Activated effector memory CD4-positive, alpha-beta T cell treated with anti-CD3 and anti-CD28 coated beads, Interleukin-2, amount 50 U/mL, for 16 hours (primary cell): ENCODE results near the gene PITPNM2.
A peak's percentile ranks its signal among the peaks of the same experiment; 100 is the strongest.

ENCODE experiments used
- DNase-seq: peaks from one replicate; pipeline ENCODE4 v3.0.0-alpha.2; 2020

Gene PITPNM2

DNA sequence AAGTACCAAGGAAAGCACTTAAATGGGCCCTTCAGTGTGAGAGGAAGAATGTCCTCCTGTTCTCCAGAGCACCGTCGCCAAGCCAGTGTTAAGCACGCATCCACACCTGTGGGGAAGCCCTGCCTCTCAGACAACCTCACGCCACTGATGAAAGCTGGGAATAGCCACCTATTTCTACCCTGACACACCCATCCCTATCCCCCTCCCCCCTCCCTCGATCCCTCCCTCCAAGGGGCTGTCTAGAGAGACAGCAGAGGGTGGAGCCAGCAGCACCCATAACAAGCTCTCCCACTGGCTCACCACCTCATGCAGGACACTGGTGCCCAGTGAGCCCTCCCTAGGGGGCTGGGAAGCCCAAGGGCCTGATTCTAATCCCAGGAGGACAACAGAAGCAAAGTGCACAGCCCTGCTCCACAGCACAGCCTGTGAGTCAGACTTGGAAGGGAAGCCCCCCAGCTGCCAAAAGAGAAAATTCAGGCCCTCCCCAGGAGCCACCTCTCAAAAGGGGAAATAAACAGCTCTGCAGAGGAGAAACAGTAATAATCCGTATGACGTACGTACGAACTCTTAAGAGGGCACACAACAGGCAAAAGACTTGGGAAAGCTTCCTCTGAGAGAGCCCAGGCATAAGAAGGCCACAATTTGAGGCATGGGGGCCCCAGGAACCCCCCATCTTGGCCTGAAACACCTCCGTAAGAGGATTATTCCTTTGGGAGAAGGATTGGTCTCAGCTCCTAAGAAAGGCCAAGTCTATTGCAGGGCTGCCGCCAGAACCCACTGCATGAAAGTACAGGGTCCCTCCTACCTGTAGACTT is 7.8 kb downstream of the PITPNM2 start:
- DNase-seq: no peak

DNA sequence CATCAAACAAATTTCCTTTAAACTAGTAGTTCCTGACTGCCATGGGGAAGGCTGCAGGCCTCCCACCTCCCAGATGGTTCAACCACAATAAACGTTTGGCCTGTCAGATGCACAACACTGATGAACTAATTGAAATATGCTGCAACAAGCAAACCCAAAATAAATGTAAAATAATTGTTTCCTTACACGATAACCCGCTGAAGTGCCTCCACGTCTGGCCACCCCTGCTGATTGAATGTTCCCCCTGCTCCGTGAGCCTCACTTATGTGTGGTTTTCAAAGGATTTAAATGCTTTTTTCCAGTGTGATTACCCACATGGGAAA is 8.4 kb downstream of the PITPNM2 start:
- DNase-seq: no peak

DNA sequence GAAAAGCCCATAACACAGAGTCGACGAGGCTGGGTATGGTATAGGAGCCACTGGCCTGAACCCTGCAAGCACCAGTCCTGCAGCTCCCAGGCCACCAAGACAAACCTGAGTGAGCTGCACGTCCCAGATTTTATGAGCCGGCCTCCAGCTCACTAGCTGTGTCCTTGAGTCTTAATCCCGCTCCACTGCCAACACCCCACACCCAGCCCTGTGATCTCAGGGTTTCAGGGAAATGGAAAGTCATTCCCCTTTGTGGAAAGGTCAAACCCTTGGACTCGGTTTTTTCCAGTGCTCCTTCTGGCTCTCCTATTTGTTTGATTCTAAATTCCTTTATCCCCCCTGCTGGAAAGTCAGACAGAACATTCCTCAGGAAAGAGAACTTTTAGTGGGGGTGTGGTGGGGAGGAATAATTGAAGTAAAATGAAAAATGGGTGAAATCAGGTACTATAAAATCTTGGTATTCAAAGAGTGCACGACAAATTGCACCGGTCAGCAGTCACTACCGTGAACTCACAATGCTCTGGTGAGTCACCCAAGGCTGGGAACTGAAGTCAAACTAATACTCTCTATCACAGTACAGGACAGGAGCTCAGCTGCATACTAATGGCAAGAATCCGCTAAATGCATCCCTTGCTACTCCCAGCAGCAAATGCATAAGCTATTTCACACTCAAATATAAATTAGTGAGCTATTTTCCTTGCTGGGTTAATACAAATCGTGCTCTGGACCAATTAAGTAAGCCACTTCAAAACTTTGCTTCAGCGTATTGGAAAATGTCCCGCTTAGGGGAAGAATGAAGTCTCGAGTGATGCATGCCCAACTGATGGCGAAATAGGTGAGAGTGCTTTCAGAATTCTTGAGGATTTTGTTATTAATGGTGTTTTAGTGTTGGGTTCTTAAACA is 9.0 kb downstream of the PITPNM2 start:
- no peak for DNase-seq

DNA sequence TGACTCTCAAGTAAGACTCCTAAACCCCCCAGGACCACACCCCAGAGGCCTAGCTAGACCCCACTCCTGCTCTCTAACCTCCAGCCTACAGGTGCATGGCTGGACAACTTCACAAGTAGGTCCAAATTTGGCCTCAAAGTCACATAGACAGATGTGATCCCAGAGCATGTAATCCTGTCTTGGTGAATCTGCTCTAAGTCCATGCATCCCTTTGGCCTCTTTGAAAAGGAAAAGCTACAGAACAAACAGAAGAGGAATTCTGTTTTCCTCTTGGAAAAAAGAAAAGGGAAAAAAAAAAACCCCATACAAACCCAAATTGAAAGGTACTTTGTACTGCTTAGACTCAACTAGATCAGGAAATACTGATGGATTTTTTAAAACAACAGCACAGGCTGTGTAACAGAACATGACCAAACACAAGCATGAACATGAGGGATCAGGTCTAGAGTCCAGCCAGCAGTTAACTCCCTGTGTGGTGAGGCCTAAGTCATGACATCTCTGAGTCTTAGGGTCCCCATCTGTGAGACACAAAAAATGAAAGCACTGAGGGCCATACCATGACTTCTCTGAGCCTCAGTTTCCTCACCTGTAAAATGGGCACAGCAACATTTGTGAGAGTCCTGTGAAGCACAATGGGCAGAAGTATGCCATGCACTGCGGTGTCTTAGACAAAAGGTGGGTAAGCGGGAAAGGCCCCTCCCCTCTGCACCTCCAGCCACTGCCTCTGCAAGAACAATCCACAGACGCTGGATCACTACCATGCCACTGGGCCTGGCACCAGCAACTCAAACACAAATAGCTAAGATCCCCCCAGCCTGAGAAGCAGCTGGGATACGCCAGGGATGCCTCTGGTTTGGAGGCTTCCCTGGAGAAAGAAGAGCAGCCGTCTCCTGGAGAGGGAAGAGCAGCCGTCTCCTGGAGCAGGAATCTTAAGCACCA is 9.9 kb downstream of the PITPNM2 start:
- DNase-seq: no peak

DNA sequence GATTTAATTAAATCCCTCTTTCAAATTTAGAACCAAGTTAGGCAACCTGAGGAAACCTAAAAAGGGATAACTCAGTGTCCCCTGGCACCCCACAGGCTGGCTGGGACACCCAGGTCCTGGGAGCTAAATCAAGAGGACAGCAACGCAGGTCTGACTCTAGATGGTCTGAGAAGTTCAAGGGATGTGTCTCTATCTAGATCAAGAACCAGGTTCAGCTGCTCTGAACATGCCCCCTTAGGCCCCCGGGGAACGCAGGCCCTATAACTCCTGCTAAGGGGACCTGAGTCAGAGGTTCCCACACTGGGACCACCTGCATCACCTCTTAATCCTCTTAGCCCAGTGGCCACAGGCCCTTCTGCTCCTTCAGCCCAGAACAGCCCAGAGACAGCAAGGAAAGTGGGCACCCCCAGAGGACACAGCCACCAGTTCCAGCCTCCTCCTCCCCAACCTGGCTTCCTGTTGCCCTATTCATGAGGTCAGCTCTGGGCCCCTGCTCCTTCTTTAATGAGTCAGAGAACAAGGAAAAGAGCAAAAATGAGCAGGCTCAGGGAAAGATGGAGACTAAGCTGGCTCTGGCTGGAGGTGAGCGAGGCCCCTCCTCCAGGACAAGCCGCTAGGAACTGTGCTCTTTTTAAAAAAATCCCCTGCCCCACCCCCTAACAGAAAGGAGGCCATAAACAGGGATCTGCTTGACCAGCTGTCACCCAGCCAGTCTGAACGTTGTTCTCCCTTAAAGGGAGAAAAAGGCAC is 10.8 kb downstream of the PITPNM2 start:
- DNase-seq: no peak

DNA sequence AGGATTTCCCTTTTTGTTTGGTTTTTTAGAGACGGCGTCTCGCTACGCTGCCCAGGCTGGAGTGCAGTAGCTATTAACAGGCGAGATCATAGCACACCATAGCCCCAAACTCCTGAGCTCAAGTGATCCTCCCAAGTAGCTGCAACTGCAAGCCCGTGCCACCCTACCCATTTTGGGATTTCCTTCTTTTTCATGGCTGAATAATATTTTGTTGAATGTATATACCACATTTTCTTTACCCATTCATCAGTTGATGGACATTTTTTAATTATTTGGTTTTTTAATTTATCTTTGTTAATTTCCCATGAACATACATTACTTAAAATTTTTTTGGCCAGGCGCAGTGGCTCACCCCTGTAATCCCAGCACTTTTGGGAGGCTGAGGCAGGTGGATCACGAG is 15.2 kb downstream of the PITPNM2 start:
- no peak for DNase-seq

DNA sequence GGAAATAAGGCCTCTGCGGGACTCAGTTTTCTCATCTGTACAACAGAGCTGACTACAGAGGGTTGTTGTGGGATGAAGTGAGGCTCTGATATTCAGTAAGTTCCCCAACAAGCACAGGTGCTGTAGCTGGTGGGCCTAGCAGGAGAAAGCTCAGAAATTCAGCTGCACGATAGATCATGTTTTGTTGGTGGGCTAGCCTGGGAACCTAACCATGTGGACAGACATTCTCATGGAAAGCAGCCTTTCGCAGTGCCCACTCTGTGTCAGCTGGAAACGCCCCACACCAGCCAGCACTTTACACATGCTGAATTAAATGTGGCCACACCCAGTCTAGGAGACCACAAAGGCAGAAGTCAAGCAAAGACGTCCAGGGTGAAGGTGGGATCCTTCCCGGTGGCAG is 16.1 kb downstream of the PITPNM2 start:
- DNase-seq: no peak

DNA sequence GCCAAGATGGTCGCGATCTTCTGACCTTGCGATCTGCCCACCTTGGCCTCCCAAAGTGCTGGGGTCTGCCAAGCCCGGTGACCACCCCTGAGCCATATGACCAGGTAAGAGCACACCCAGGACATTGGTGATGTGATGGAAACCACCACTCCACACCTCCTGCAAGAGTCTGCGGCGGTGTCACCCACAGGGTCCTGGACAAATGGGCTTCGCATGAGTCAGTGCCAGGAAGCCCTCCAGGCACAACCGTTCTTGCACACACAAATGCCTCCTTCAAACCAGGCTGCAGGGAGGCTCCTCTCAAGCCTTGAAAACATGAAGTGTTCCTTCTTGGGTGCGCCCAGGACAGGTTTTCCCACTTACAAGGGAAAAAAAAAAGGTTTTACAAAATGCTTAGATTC is 16.6 kb downstream of the PITPNM2 start:
- DNase-seq: no peak

DNA sequence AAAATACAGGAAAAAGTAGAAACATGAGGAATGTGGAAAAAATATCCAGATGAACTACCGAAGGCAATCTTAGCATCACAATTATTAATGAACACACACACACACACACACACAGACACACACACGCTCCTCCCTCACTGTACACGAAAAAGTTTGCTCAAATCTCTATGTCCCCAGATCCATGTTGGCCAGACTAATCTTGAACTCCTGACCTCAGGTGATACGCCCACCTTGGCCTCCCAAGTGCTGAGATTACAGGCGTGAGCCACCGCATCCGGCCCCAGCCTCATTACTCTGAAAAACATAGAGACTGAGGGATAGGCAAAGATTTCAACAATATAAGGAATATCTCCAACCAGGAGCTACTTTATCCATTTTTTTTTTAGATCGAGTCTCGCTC is 17.2 kb downstream of the PITPNM2 start:
- DNase-seq: no peak

DNA sequence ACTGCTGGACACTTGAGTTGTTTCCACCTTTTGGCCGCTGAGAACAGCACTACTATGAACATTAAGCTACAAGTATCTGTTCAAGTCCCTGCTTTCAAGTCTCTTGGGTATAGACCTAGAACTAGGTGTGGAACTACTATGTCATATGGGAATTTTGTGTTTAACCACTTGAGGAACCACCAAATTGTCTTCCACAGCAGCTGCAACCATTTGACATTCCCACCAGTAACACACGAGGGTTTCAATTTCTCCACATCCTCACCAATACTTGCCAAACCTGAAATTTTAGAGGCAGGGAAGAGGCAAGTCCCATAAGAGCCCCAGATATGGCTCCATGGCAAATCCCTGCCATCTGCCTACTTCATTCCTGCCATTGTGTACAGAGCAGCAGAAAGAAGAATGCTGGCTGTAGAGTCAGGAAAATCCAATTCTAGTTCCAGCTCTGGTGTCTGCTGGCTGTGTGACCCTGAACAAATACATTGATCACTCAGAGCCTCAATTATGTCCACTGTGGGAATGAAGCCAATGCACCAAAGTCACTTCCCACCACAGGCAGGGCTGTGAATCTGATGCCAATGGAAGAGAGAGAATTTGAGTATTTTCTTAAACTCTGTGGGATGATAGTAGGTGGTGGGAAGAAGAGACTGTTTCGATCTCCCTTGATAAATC is 17.8 kb downstream of the PITPNM2 start:
- no peak for DNase-seq

DNA sequence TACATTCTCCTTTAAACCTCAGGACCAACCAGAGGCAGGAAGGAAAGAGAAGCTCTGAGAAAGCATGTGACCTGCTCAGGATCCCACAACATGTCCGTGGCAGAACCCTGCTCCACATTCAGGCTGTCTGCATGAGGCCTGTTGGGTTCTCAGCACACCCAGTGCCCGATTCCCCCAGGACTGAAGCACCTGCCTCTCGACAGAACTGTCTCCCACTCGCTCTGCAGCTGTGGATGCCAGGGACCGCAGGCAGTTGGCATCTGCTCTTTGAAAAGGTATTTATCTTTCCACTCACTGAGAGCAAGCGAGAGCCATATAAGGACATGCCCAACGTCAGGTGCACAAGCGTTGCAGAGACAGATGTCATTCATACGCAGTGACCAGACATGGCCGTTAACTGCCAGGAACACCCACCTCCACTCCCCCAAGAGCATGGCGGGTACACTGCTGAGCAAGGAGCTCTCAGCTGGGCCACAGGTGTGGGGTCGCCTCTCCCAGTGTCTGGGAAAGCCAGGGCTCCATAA is 18.9 kb downstream of the PITPNM2 start:
- DNase-seq: peak; percentile 74

DNA sequence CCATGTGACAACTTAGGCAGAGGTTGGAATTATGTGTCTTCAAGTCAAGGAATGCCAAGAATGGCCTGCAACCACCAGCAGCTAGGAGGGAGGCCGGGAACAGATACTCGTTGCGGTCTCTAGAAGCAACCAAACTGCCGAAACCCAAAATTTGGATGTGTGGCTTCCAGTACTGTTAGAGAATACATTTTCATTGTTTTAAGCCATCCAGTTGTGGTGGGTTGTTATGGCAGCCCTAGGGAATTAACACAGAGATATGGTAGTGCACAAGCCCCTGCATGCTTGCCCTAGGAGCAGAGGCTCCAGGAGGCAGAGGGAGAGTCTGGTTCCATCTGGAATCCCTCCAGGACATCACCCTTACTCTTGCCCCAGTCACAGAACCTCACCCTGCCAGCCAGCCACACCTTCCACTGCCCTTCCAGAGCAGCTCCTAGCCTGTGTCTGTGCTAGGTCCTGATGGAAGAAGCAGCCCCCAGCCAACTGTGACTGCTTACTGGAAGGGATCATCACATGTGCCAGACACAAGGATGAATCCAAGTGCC is 19.5 kb downstream of the PITPNM2 start:
- DNase-seq: no peak

DNA sequence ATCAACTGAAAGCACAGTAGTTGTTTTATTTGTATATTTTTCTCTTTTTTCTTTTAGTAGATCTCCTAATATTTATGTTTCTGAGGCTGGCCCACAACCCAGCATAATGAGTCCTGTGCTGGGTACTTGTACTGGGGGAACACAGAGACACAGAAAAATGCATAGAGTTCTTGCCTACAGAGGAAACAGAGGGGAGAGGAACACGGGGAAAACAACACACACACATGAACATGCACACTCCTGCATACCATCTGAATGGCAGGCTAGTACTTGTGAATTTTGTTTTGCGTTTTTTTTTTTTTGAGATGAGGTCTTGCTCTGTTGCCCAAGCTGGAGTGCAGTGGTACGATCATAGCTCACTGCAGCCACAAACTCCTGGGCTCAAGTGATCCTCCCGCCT is 21.3 kb downstream of the PITPNM2 start:
- DNase-seq: no peak

DNA sequence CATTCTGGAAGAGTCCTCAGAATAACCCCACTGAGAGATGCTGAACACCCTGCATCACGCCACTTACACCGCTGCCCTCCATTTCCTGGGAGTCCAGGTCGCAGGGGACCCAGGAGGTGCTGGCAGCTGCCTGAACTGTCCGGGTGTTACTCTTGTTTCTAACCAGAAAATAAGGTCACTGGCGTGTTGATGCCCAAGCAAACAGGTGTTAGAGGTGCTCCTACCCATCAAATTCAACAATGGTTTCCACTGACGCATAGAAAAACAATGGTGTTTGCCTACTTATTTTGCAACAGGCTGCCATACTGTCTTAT is 23.8 kb downstream of the PITPNM2 start:
- DNase-seq: no peak

DNA sequence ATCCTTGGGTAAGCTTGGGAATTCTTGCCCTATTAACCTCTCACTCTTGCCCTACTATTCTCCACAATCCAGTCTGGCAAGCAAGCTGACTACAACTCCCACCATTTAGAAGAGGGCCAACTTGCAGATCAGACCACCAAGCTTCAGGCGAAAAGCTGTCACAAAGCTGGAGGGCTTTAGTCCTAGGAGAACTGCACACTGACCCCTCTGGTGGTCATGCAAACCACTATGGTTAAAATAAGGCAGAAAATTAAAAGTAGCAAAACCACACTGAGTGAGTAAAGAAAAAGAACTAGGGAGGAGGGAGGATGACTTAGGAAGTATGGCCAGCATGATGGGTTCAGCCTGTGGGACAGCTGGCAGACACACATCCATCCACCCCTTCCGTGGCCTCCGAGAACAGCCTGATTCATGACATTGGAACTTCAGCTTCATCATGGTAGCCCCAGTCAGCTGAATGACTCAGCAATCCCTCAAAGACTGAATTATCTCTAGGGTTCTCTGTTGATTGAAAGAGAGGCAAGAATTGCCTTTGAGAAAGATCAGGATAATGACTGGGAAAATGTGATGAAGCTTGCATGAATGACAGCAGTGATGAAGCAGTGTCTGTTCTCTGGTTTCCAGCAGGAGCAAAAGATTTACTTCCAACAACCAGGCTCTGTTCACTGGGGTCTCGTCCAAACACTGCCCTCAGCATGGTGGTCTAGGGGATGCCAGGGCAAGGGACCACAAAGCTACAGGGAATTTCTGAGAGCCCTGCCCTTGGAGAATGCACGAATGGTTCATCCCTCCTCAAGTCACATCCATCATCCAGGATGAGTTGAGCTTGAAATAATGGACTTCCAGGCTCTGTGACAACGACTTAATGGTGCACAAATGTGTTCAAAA is 24.4 kb downstream of the PITPNM2 start:
- no peak for DNase-seq

DNA sequence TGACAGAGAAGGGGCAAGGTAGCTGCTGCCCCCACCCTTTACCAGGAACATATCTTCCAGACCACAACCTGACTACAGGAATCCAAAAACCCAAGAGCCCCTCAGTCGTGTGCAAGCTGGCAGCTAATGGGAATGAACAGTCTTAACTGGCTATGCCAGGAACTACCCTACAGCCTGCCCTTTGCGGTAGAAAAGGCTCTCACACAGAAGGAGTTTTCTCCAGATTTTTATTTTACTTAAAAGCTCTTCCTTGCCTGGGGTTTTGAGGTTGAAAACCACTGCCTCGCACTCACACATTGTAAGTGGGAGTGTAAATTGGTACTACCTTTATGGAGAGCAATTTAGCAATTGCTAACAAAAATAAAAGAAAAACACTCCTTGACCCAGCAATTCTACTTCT is 28.3 kb downstream of the PITPNM2 start:
- no peak for DNase-seq

DNA sequence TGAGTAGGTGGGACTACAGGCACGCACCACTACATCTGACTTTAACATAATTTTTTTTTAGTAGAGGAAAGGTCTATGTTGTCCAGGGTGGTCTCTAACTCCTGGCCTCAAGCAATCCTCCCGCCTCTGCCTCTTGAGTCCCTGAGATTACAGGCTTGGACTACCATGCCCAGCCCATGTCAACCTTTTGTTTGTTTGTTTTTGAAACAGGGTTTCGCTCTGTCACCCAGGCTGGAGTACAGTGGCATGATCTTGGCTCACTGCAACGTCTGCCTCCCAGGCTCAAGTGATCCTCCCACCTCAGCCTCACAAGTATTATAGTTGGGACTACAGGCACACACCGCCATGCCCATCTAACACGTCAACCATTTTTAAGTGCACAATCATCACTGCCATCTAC is 29.2 kb downstream of the PITPNM2 start:
- DNase-seq: no peak

DNA sequence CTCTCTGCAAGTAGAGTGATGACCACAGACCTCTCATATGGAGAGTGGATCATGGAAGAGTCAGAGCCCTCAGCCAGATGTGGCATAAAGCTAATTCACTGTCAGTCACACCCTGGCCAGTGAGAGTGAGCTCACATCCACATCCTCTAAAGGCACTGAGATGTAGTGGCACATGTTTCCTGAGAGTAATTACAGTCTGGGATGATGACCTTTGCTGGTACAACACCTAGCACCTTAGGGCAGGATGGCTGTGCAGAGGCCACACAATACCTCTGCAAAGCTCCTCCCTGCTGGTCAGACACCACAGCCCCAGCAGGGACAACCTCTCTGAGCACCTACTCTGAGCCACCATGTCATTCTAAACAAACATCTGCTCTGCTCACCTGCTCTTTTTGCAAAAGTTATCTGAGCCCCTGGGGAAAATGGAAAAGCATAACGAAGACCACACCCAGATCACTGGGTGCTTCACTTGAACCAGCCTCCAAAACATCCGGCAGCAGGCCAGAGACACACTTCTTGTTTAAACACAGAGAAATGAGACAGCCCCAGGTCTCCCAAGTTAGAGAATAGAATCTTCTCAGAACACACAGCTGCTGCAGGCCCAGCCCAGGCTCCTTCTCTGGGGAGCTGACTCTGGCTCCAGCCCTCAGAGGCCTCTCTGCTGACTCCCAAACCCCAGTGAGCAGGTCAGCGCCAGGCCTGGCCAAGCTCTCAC is 30.3 kb downstream of the PITPNM2 start:
- no peak for DNase-seq

DNA sequence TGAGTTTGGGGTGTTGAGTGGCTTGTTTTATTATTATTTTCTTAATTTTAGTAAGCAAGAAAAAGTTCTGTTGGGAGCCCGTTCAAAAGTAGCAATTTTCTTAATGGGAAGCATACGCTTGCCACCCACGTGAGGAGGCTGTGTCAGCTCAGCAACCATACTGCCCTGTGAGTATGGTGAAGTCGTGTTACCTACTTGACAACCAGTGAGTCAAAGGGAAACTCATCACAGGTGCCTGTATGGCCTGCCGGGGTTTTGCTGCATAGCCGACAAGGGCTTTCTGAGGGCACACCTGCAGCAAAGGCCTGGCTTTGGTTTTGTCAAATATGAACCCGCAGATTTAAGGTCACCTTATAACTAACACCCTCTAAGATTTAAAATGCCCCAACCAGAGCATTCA is 31.1 kb downstream of the PITPNM2 start:
- DNase-seq: peak; percentile 76

DNA sequence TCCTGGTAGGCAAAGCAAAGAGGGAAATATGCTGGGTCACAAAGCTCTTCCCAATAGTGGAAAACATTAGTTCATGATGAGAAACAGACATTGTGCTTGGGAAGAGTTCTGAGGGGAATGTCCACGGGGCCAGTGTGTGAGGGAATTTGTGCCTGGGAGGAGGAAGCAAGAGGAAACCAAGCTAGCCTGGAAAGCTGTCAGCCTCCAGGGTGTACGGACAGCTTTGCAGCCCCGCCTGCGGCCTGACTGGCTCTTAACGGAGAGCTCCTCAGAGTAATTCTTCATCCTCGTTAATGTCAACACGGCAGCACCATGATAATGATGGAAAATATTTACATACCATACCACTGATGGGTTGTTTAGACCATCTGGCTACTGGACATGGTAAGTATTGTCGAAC is 32.4 kb downstream of the PITPNM2 start:
- no peak for DNase-seq
